22Rv1 (cell line): ENCODE measurements around the gene HORMAD2.

Experiments used
- CTCF ChIP-seq: fragments of 450-650 bp; IDR thresholded peaks from 2 replicates; pipeline ENCODE4 v1.5.1; 2017; ENCODE audit warnings: mild to moderate bottlenecking
- ZFX ChIP-seq: fragments of 450-650 bp; IDR thresholded peaks from 2 replicates; pipeline ENCODE4 v1.6.1; 2017; ENCODE audit warnings: antibody characterized with exemption, borderline replicate concordance

GRCh38 chr22:30128511-30128910 lies 48.2 kb downstream of the HORMAD2 start:
- TF ChIP-seq CTCF = no peak
- TF ChIP-seq ZFX = no peak
